WTC11 (cell line): ENCODE measurements around the gene SRGAP1. TPM values are rescaled to one million over a fixed set of nuclear protein-coding genes. Genes with fewer than 3 reads are reported as not detected.

ENCODE experiments used
- ATAC-seq: fragments of 200-7000 bp; cut with Tn5 transposase; 2 replicates; pipeline ENCODE4 v1.10.0; 2021; ENCODE audit warnings: mild to moderate bottlenecking, moderate library complexity
- CTCF ChIA-PET: fragments of 300-600 bp; sonication (Branson Sonifier 250); formaldehyde crosslinking; loops from one replicate; lab custom pipeline; 2021; ENCODE audit warnings: antibody characterized with exemption; lab: Charles Lee
- POLR2A ChIA-PET: fragments of 350-600 bp; sonication (Branson Sonifier 250); formaldehyde crosslinking; loops from one replicate; lab custom pipeline; 2021; ENCODE audit warnings: antibody characterized with exemption; lab: Charles Lee
- DNase-seq: peaks from one replicate; pipeline ENCODE4 v3.0.0; 2021; ENCODE audit warnings: low spot score
- H3K27ac Mint-ChIP-seq: 2 replicates; pipeline ENCODE4 v1.8.0; 2021; ENCODE audit warnings: mixed read lengths
- H3K27me3 Mint-ChIP-seq: 2 replicates; pipeline ENCODE4 v1.8.0; 2021; ENCODE audit warnings: low read depth, mild to moderate bottlenecking, moderate library complexity, mixed read lengths
- H3K36me3 Mint-ChIP-seq: 2 replicates; pipeline ENCODE4 v1.8.0; 2021; ENCODE audit warnings: mixed read lengths
- H3K4me1 Mint-ChIP-seq: 2 replicates; pipeline ENCODE4 v1.8.0; 2022; ENCODE audit warnings: mixed read lengths
- H3K4me3 Mint-ChIP-seq: 2 replicates; pipeline ENCODE4 v1.8.0; 2021; ENCODE audit warnings: mild to moderate bottlenecking, moderate library complexity, mixed read lengths
- H3K9me3 Mint-ChIP-seq: 2 replicates; pipeline ENCODE4 v1.8.0; 2021; ENCODE audit warnings: mixed read lengths
- EMX1 ChIP-seq: fragments of 250-450 bp; sonication (Bioruptor Pico); IDR thresholded peaks from 2 replicates; pipeline ENCODE4 v1.8.0; 2021; ENCODE audit warnings: mild to moderate bottlenecking
- FOXP1 ChIP-seq: sonication (generic); formaldehyde crosslinking; IDR thresholded peaks from 2 replicates; pipeline ENCODE4 v1.8.0; 2022; ENCODE audit warnings: missing genetic modification reagents, mild to moderate bottlenecking, moderate library complexity, borderline replicate concordance
- GRHL2 ChIP-seq: fragments of 250-450 bp; sonication (Bioruptor Pico); IDR thresholded peaks from 2 replicates; pipeline ENCODE4 v1.8.0; 2022; ENCODE audit warnings: mild to moderate bottlenecking, moderate library complexity; ENCODE audit not compliant: insufficient replicate concordance, severe bottlenecking
- JUN ChIP-seq: sonication (generic); formaldehyde crosslinking; IDR thresholded peaks from 2 replicates; pipeline ENCODE4 v1.8.0; 2023; ENCODE audit warnings: mild to moderate bottlenecking, missing genetic modification reagents
- MXD4 ChIP-seq: fragments of 250-450 bp; sonication (Bioruptor Pico); IDR thresholded peaks from 2 replicates; pipeline ENCODE4 v1.8.0; 2021; ENCODE audit warnings: mild to moderate bottlenecking, moderate library complexity, borderline replicate concordance
- NFE2L1 ChIP-seq: sonication (generic); formaldehyde crosslinking; IDR thresholded peaks from 2 replicates; pipeline ENCODE4 v1.8.1; 2023; ENCODE audit warnings: missing genetic modification reagents
- NFYB ChIP-seq: sonication (generic); formaldehyde crosslinking; conservative IDR thresholded peaks from 2 replicates; pipeline ENCODE4 v1.8.0; 2022; ENCODE audit warnings: low read depth, missing genetic modification reagents
- PRRX2 ChIP-seq: fragments of 250-450 bp; sonication (Bioruptor Pico); IDR thresholded peaks from 2 replicates; pipeline ENCODE4 v1.8.0; 2021; ENCODE audit warnings: mild to moderate bottlenecking
- SMAD3 ChIP-seq: sonication (generic); formaldehyde crosslinking; IDR thresholded peaks from 2 replicates; pipeline ENCODE4 v1.8.0; 2022; ENCODE audit warnings: missing genetic modification reagents, mild to moderate bottlenecking, borderline replicate concordance
- SOX15 ChIP-seq: fragments of 250-450 bp; sonication (Bioruptor Pico); IDR thresholded peaks from 2 replicates; pipeline ENCODE4 v1.9.0; 2021; ENCODE audit warnings: mild to moderate bottlenecking
- ZNF138 ChIP-seq: sonication (generic); formaldehyde crosslinking; conservative IDR thresholded peaks from 2 replicates; pipeline ENCODE4 v1.8.1; 2022; ENCODE audit warnings: mild to moderate bottlenecking, moderate library complexity, missing genetic modification reagents
- ZNF317 ChIP-seq: sonication (generic); formaldehyde crosslinking; IDR thresholded peaks from 2 replicates; pipeline ENCODE4 v1.8.1; 2023; ENCODE audit warnings: low read depth, mild to moderate bottlenecking, moderate library complexity, missing genetic modification reagents, borderline replicate concordance
- total RNA-seq: library from RNA; stranded (reverse); gene quantifications from 3 replicates; pipeline ENCODE4 v1.2.3, GENCODE V29; 2021
- TF ChIP-seq, protein P1 (sequence below): sonication (generic); formaldehyde crosslinking; conservative IDR thresholded peaks from 2 replicates; pipeline ENCODE4 v1.8.1; 2022; ENCODE audit warnings: mild to moderate bottlenecking, missing genetic modification reagents
- TF ChIP-seq, protein P2 (sequence below): sonication (generic); formaldehyde crosslinking; IDR thresholded peaks from 2 replicates; pipeline ENCODE4 v1.8.1; 2023; ENCODE audit warnings: mild to moderate bottlenecking, missing genetic modification reagents, moderate library complexity
- TF ChIP-seq, protein P3 (sequence below): sonication (generic); formaldehyde crosslinking; IDR thresholded peaks from 2 replicates; pipeline ENCODE4 v1.8.1; 2023; ENCODE audit warnings: mild to moderate bottlenecking, missing genetic modification reagents, borderline replicate concordance
- TF ChIP-seq, protein P4 (sequence below): sonication (generic); formaldehyde crosslinking; IDR thresholded peaks from 2 replicates; pipeline ENCODE4 v1.8.0; 2023; ENCODE audit warnings: missing genetic modification reagents
- TF ChIP-seq, protein P5 (sequence below): fragments of 250-450 bp; sonication (Bioruptor Pico); IDR thresholded peaks from 2 replicates; pipeline ENCODE4 v1.9.0; 2021; ENCODE audit warnings: mild to moderate bottlenecking, borderline replicate concordance
- TF ChIP-seq, protein P6 (sequence below): sonication (generic); formaldehyde crosslinking; IDR thresholded peaks from 2 replicates; pipeline ENCODE4 v1.8.1; 2022; ENCODE audit warnings: mild to moderate bottlenecking, moderate library complexity, missing genetic modification reagents

The SRGAP1 gene
- total RNA-seq, 1 experiment from 2014 or later, result 10.3 TPM

DNA sequence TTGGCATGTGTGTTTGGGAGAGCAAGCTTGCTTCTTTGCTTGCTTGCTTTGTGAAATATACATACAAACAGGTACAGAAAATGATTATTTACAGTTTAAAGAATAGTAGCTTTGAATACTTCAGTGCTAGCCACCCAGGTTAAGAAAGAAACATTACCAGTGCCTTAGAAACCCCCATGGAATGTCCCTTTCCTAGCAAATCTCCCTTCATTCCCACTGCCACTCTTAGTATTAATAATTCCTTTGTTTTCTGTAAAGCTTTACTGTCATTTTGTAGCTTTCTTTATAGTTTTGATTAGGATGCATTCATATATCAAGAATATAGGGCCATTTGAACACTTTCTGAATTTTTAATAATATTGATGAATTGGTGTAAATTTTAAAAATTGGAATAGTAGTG, 9.5 kb downstream of the SRGAP1 start (continued):
- TF ChIP-seq, protein P1, sequence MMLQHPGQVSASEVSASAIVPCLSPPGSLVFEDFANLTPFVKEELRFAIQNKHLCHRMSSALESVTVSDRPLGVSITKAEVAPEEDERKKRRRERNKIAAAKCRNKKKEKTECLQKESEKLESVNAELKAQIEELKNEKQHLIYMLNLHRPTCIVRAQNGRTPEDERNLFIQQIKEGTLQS (CRISPR knock-in tag), result no peak
- TF ChIP-seq, protein P2, sequence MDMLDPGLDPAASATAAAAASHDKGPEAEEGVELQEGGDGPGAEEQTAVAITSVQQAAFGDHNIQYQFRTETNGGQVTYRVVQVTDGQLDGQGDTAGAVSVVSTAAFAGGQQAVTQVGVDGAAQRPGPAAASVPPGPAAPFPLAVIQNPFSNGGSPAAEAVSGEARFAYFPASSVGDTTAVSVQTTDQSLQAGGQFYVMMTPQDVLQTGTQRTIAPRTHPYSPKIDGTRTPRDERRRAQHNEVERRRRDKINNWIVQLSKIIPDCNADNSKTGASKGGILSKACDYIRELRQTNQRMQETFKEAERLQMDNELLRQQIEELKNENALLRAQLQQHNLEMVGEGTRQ, result no peak
- TF ChIP-seq FOXP1 (CRISPR knock-in tag) (no peak), GRHL2 (no peak), NFYB (CRISPR knock-in tag) (no peak)

DNA sequence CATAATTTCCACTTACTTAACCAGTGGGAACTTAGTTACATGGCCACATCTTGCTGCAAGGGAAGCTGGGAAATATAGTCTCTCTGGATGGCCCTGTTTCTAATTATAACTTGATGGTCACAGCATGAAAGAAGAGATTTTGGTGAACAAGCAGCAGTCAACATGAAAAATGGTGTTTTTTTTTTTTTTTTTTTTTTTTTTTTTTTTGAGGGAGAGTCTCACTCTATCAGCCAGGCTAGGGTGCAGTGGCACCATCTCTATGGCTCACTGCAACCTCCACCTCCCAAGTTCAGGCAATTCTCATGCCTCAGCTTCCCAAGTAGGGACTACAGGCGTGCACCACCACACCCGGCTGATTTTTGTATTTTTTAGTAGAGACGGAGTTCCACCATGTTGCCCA, 10.8 kb downstream of the SRGAP1 start:
- ATAC-seq (no peak), DNase-seq (no peak)
- POLR2A ChIA-PET, result interaction anchor here (0.7 kb wide), 1 partner anchor 348 kb away, joined by 5 read pairs; no protein-coding TSS in a partner anchor
- CTCF ChIA-PET, result no interaction called here
- no peaks in the 10 kb centered on the region for H3K27me3 Mint-ChIP-seq
- H3K4me1 Mint-ChIP-seq, result peaks cover 9% of the 10 kb centered on the region
- H3K27ac Mint-ChIP-seq, result no peak overlapping the region
- H3K36me3 Mint-ChIP-seq, result no peaks in the 10 kb centered on the region
- H3K9me3 Mint-ChIP-seq, result no peaks in the 10 kb centered on the region
- TF ChIP-seq, protein P3, sequence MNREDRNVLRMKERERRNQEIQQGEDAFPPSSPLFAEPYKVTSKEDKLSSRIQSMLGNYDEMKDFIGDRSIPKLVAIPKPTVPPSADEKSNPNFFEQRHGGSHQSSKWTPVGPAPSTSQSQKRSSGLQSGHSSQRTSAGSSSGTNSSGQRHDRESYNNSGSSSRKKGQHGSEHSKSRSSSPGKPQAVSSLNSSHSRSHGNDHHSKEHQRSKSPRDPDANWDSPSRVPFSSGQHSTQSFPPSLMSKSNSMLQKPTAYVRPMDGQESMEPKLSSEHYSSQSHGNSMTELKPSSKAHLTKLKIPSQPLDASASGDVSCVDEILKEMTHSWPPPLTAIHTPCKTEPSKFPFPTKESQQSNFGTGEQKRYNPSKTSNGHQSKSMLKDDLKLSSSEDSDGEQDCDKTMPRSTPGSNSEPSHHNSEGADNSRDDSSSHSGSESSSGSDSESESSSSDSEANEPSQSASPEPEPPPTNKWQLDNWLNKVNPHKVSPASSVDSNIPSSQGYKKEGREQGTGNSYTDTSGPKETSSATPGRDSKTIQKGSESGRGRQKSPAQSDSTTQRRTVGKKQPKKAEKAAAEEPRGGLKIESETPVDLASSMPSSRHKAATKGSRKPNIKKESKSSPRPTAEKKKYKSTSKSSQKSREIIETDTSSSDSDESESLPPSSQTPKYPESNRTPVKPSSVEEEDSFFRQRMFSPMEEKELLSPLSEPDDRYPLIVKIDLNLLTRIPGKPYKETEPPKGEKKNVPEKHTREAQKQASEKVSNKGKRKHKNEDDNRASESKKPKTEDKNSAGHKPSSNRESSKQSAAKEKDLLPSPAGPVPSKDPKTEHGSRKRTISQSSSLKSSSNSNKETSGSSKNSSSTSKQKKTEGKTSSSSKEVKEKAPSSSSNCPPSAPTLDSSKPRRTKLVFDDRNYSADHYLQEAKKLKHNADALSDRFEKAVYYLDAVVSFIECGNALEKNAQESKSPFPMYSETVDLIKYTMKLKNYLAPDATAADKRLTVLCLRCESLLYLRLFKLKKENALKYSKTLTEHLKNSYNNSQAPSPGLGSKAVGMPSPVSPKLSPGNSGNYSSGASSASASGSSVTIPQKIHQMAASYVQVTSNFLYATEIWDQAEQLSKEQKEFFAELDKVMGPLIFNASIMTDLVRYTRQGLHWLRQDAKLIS (CRISPR knock-in tag), result no peak
- TF ChIP-seq, protein P4, sequence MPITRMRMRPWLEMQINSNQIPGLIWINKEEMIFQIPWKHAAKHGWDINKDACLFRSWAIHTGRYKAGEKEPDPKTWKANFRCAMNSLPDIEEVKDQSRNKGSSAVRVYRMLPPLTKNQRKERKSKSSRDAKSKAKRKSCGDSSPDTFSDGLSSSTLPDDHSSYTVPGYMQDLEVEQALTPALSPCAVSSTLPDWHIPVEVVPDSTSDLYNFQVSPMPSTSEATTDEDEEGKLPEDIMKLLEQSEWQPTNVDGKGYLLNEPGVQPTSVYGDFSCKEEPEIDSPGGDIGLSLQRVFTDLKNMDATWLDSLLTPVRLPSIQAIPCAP (CRISPR knock-in tag), result no peak
- TF ChIP-seq GRHL2, result no peak
- TF ChIP-seq SOX15 (CRISPR knock-in tag), result no peak
- TF ChIP-seq JUN (CRISPR knock-in tag), result no peak
- no peak for TF ChIP-seq ZNF317 (CRISPR knock-in tag)
- TF ChIP-seq MXD4, result no peak
- TF ChIP-seq NFE2L1 (CRISPR knock-in tag), result no peak
- TF ChIP-seq, protein P5, sequence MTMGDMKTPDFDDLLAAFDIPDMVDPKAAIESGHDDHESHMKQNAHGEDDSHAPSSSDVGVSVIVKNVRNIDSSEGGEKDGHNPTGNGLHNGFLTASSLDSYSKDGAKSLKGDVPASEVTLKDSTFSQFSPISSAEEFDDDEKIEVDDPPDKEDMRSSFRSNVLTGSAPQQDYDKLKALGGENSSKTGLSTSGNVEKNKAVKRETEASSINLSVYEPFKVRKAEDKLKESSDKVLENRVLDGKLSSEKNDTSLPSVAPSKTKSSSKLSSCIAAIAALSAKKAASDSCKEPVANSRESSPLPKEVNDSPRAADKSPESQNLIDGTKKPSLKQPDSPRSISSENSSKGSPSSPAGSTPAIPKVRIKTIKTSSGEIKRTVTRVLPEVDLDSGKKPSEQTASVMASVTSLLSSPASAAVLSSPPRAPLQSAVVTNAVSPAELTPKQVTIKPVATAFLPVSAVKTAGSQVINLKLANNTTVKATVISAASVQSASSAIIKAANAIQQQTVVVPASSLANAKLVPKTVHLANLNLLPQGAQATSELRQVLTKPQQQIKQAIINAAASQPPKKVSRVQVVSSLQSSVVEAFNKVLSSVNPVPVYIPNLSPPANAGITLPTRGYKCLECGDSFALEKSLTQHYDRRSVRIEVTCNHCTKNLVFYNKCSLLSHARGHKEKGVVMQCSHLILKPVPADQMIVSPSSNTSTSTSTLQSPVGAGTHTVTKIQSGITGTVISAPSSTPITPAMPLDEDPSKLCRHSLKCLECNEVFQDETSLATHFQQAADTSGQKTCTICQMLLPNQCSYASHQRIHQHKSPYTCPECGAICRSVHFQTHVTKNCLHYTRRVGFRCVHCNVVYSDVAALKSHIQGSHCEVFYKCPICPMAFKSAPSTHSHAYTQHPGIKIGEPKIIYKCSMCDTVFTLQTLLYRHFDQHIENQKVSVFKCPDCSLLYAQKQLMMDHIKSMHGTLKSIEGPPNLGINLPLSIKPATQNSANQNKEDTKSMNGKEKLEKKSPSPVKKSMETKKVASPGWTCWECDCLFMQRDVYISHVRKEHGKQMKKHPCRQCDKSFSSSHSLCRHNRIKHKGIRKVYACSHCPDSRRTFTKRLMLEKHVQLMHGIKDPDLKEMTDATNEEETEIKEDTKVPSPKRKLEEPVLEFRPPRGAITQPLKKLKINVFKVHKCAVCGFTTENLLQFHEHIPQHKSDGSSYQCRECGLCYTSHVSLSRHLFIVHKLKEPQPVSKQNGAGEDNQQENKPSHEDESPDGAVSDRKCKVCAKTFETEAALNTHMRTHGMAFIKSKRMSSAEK (CRISPR knock-in tag), result no peak
- TF ChIP-seq, protein P6, sequence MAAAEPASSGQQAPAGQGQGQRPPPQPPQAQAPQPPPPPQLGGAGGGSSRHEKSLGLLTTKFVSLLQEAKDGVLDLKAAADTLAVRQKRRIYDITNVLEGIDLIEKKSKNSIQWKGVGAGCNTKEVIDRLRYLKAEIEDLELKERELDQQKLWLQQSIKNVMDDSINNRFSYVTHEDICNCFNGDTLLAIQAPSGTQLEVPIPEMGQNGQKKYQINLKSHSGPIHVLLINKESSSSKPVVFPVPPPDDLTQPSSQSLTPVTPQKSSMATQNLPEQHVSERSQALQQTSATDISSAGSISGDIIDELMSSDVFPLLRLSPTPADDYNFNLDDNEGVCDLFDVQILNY (CRISPR knock-in tag), result no peak
- no peak for TF ChIP-seq SMAD3
- TF ChIP-seq, protein P1 (CRISPR knock-in tag), result no peak
- no peak for TF ChIP-seq EMX1 (CRISPR knock-in tag)
- no peak for TF ChIP-seq PRRX2 (CRISPR knock-in tag)
- TF ChIP-seq ZNF138, result no peak
- no peak overlapping the region for H3K4me3 Mint-ChIP-seq
